Measurements from ENCODE around the gene KLRK1.
"Not testable (repeated sequence)": the region's sequence is repeated elsewhere in the genome, so short reads cannot be mapped to it uniquely, and the experiment has no call there.

KLRK1 gene

DNA sequence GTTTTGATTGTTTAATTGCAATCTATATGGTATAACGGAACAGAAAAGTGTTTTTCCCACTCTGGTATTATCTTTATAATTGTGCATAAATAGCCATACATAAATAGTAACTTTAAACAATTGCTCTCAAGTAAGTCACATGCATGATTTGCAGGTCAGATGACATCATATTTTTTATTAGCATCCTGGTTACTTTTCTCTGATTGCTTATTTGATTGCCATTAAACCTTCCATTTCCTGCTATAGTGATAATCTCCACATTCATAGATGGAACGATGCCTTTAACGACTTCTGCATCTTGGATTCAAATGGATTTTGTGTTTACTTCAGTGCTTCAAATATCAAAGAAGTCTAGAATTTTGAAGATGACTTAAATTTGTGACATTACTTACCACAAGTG, 3.5 kb upstream of the KLRK1 start:
- no peak overlapping the region for H3K4me3 ChIP-seq (replicated peaks; ENCODE audit: low read depth, low read length)
- TF ChIP-seq, protein P1, sequence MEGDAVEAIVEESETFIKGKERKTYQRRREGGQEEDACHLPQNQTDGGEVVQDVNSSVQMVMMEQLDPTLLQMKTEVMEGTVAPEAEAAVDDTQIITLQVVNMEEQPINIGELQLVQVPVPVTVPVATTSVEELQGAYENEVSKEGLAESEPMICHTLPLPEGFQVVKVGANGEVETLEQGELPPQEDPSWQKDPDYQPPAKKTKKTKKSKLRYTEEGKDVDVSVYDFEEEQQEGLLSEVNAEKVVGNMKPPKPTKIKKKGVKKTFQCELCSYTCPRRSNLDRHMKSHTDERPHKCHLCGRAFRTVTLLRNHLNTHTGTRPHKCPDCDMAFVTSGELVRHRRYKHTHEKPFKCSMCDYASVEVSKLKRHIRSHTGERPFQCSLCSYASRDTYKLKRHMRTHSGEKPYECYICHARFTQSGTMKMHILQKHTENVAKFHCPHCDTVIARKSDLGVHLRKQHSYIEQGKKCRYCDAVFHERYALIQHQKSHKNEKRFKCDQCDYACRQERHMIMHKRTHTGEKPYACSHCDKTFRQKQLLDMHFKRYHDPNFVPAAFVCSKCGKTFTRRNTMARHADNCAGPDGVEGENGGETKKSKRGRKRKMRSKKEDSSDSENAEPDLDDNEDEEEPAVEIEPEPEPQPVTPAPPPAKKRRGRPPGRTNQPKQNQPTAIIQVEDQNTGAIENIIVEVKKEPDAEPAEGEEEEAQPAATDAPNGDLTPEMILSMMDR (IDR thresholded peaks at IDR 0.05; ENCODE audit: low read depth, low read length, missing control alignments), result no peak
- DNase-seq (ENCODE audit: extremely low read depth, low read depth), result no peak

DNA sequence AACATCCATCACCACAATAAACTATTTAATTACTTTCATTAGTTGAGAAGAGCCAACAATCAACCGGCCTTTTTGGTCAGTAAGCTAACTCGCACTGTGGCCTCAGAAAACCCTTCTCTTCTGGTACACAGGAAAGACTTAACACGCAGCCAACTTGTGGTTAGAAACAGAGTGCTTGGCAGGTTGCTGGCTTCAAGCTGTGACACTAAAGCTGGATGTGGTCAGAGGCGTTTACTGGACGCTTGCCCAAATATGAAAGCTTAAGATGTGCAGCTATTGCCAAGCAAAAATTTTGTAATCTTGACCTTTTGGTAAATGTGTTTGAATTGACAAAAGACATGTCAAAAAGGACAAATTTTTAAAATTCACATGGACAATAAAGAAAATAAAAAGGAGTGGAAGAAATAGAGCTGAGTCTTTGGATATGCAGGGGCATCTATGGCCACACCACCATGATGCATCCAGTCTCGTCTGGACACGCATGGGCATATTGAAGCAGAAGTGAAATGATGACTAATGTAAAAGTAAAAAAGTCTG, 2.6 kb upstream of the KLRK1 start:
- TF ChIP-seq, protein P1 (IDR thresholded peaks at IDR 0.05; ENCODE audit: low read depth, low read length, missing control alignments), result no peak
- peak; percentile 54 for DNase-seq (ENCODE audit: extremely low read depth, low read depth)
- H3K4me3 ChIP-seq (replicated peaks; ENCODE audit: low read depth, low read length), result no peak overlapping the region

DNA sequence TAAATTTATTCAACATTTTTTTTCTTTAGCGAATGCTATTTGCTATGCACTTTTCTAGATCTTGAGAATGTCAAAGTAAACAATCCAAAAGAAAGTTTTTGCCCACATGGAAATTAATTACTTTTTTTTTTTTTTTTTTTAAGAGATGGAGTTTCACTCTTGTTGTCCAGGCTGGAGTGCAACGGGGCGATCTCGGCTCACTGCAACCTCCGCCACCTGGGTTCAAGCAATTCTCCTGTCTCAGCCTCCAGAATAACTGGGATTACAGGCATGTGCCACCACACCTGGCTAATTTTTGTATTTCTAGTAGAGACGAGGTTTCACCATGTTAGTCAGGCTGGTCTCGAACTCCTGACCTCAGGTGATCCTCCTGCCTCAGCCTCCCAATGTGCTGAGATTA, 1.1 kb upstream of the KLRK1 start:
- H3K4me3 ChIP-seq (replicated peaks; ENCODE audit: low read depth, low read length); DNase-seq (ENCODE audit: extremely low read depth, low read depth): not testable (repeated sequence)

DNA sequence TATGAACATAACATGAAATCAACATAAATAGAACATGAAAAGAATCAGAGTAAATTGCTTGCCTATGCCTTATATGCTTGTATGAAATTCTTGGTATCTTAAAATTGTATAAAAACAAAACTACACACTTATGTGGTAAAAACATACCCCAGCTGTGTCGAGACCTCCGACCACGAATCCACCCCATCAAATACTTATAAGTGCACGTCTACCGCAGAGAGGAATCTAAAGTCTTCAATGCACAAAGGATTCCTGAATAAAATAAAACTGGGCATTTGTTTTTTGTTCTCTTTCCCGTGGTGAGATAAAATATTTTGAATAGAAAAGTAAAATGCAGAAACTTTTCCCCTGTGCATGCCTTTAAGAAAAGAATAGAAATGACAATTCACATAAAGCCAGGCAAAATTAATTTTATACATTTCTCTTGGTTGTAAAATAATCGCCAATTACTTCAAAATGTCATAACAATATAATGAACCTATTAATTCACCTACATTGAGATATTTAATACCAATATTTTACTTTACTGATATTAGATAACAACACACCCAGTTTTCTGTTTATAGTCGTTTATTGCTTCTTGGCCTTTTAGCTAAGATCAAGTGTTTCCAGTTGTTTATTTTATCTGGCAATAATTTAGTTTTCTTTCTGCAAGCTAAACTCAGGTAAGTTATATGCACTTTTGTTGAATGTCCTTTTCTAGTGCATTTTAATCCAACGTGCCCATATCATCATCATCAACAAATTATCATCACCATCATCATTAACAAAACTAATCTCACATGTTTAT, 1.0 kb downstream of the KLRK1 start:
- H3K4me3 ChIP-seq (replicated peaks; ENCODE audit: low read depth, low read length), result no peak overlapping the region
- TF ChIP-seq, protein P1 (IDR thresholded peaks at IDR 0.05; ENCODE audit: low read depth, low read length, missing control alignments), result no peak

DNA sequence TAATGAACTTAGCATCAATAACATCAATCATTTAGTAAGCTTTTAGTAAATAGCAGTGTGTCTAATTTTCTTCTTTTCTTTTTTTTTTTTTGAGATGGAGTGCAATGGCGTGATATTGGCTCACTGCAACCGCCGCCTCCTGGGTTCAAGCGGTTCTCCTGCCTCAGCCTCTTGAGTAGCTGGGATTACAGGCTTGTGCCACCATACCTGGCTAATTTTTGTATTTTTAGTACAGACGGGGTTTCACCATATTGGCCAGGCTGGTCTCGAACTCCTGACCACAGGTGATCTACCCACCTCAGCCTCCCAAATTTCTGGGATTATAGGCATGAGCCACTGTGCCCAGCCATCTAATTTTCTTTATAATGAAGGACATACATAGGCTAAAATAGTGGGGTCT, 2.3 kb downstream of the KLRK1 start:
- DNase-seq (ENCODE audit: extremely low read depth, low read depth); H3K4me3 ChIP-seq (replicated peaks; ENCODE audit: low read depth, low read length): not testable (repeated sequence)

More for the DNA sequence above, 1.0 kb downstream of the KLRK1 start:
- no peak for DNase-seq (ENCODE audit: extremely low read depth, low read depth)

DNA sequence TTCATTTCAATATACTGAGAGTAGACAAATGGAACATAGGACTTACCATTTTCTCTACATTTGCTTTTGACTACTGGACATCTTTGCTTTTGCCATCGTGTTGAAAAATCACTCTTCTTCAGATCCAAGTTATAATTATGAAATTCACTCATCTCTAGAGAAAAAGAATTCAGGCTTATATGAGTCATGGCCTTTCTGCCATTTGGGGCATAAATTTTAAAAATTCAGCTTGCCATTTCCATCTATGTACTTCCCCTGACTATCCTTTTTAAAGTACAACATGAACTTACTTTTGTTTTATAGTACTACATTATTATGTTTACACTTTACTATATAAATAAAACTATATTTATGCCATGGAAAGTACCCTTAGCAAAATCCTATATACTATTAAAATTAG, 3.0 kb downstream of the KLRK1 start:
- H3K4me3 ChIP-seq (replicated peaks; ENCODE audit: low read depth, low read length), result no peak overlapping the region
- DNase-seq (ENCODE audit: extremely low read depth, low read depth), result no peak
- TF ChIP-seq, protein P1 (IDR thresholded peaks at IDR 0.05; ENCODE audit: low read depth, low read length, missing control alignments), result no peak

DNA sequence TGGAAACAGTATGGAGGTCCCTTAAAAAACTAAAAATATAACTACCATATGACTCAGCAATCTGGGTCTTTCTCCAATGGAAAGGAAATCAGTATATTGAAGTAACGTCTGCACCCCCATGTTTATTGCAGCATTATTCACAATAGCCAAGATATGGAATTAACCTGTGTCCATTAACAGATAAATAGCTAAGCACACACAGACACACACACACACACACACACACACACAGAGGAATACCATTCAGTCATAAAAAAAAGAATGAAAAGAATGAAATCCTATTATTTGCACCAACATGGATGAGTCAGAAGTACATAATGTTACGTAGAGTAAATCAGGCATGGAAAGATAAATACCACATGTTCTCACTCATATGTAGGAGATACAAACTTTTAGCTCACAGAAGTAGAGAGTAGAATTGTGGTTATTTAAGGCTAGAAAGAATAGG, 4.7 kb downstream of the KLRK1 start:
- DNase-seq (ENCODE audit: extremely low read depth, low read depth), result peak; percentile 27
- TF ChIP-seq, protein P1 (IDR thresholded peaks at IDR 0.05; ENCODE audit: low read depth, low read length, missing control alignments), result no peak
- no peak overlapping the region for H3K4me3 ChIP-seq (replicated peaks; ENCODE audit: low read depth, low read length)

DNA sequence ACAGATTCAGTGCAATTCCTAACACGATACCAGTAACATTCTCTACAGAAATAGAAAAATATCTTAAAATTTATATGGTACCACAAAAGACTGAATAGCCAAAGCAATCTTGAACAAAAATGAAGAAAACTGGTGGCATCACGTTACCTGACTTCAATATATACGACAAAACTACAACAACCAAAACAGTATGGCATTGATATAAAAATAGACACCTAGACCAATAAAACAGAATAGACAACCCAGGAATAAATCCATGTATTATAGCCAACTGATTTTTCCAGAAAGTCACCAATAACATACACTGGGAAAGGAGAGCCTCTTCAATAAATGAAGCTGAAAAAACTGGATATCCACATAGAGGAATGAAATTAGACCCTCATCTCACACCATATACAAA, 5.7 kb downstream of the KLRK1 start:
- H3K4me3 ChIP-seq (replicated peaks; ENCODE audit: low read depth, low read length), result no peak overlapping the region
- no peak for DNase-seq (ENCODE audit: extremely low read depth, low read depth)
- TF ChIP-seq, protein P1 (IDR thresholded peaks at IDR 0.05; ENCODE audit: low read depth, low read length, missing control alignments), result no peak
